ENCODE measurements around the gene TUBB2A. TPM values are rescaled to one million over a fixed set of nuclear protein-coding genes. Genes with fewer than 3 reads are reported as not detected.

Gene TUBB2A
- total RNA-seq, 2 experiments from 2014 or later, result 54.3 to 58.5 TPM

- Mint-ChIP-seq H3K4me3 (no peak overlapping the region), H3K36me3 (ENCODE audit: low read depth) (peaks cover 25% of the 10 kb centered on the region), H3K27me3 (no peaks in the 10 kb centered on the region), H3K4me1 (ENCODE audit: low read depth) (peaks cover 4% of the 10 kb centered on the region), H3K27ac (no peak overlapping the region), H3K9me3 (no peaks in the 10 kb centered on the region)
- no peak for TF ChIP-seq CTCF (IDR thresholded peaks at IDR 0.05)
- Histone ChIP-seq H3K27me3 (ENCODE audit: control insufficient read depth in 1 of 2, insufficient read depth in 2 of 2, low read length in 2 of 2) (no peaks in the 10 kb centered on the region), H3K4me1 (ENCODE audit: insufficient read depth, low read length) (no peaks in the 10 kb centered on the region), H3K9me3 (ENCODE audit: control insufficient read depth in 1 of 2, insufficient read depth in 1 of 2, low read length in 2 of 2) (no peaks in the 10 kb centered on the region), H3K4me3 (ENCODE audit: low read length) (no peak overlapping the region), H3K36me3 (ENCODE audit: insufficient read depth, low read length) (peaks cover 4% of the 10 kb centered on the region), H3K27ac (ENCODE audit: low read depth in 1 of 2, low read length in 2 of 2) (no peak overlapping the region)
- DNase-seq (no peak), ATAC-seq (ENCODE audit: poor library complexity) (no peak)
- intact Hi-C loops (cut with DNase I, micrococcal nuclease), result loop anchor here (1.0 to 2.0 kb wide), 5 partner anchors 33 to 607 kb away; no protein-coding TSS in a partner anchor
- POLR2A ChIA-PET, result interaction anchor here (1.1 kb wide), 1 partner anchor 125 kb away, joined by 4 read pairs; no protein-coding TSS in a partner anchor
- CTCF ChIA-PET, result interaction anchor here (0.6 to 1.9 kb wide), 4 partner anchors 20 to 126 kb away, joined by 3 to 23 read pairs (median 4); partner anchors contain the start of gene TUBB2A
Measured at GRCh38 chr6:3125815-3126214, 31.5 kb downstream of the TUBB2A start.

- DNase-seq, result no peak
- no peaks in the 10 kb centered on the region for H3K27me3 Mint-ChIP-seq
- H3K4me1 Mint-ChIP-seq (ENCODE audit: low read depth), result peaks cover 5% of the 10 kb centered on the region
- Histone ChIP-seq H3K27ac (ENCODE audit: low read depth in 1 of 2, low read length in 2 of 2) (no peak overlapping the region), H3K9me3 (ENCODE audit: control insufficient read depth in 1 of 2, insufficient read depth in 1 of 2, low read length in 2 of 2) (no peaks in the 10 kb centered on the region), H3K4me1 (ENCODE audit: insufficient read depth, low read length) (no peaks in the 10 kb centered on the region), H3K36me3 (ENCODE audit: insufficient read depth, low read length) (peaks cover 4% of the 10 kb centered on the region), H3K4me3 (ENCODE audit: low read length) (no peak overlapping the region), H3K27me3 (ENCODE audit: control insufficient read depth in 1 of 2, insufficient read depth in 2 of 2, low read length in 2 of 2) (no peaks in the 10 kb centered on the region)
- ATAC-seq (ENCODE audit: poor library complexity), result no peak
- H3K36me3 Mint-ChIP-seq (ENCODE audit: low read depth), result peaks cover 17% of the 10 kb centered on the region
- no peak overlapping the region for H3K4me3 Mint-ChIP-seq
- CTCF ChIA-PET, result interaction anchor here (1.0 kb wide), 1 partner anchor 127 kb away, joined by 5 read pairs; no protein-coding TSS in a partner anchor
- TF ChIP-seq CTCF (IDR thresholded peaks at IDR 0.05), result no peak
- POLR2A ChIA-PET, result no interaction called here
- intact Hi-C loops (cut with DNase I, micrococcal nuclease), result loop anchor here in 1 of 2 experiments (5.0 kb wide), 1 partner anchor 132 kb away; no protein-coding TSS in a partner anchor
- H3K9me3 Mint-ChIP-seq, result no peaks in the 10 kb centered on the region
- no peak overlapping the region for H3K27ac Mint-ChIP-seq
Measured at GRCh38 chr6:3124667-3125066, 32.7 kb downstream of the TUBB2A start.

- ATAC-seq (ENCODE audit: poor library complexity) (no peak), DNase-seq (no peak)
- Histone ChIP-seq H3K36me3 (ENCODE audit: insufficient read depth, low read length) (no peaks in the 10 kb centered on the region), H3K9me3 (ENCODE audit: control insufficient read depth in 1 of 2, insufficient read depth in 1 of 2, low read length in 2 of 2) (no peaks in the 10 kb centered on the region), H3K27me3 (ENCODE audit: control insufficient read depth in 1 of 2, insufficient read depth in 2 of 2, low read length in 2 of 2) (no peaks in the 10 kb centered on the region), H3K4me1 (ENCODE audit: insufficient read depth, low read length) (peaks cover 12% of the 10 kb centered on the region), H3K4me3 (ENCODE audit: low read length) (no peak overlapping the region), H3K27ac (ENCODE audit: low read depth in 1 of 2, low read length in 2 of 2) (no peak overlapping the region)
- no peaks in the 10 kb centered on the region for H3K9me3 Mint-ChIP-seq
- no peak overlapping the region for H3K4me3 Mint-ChIP-seq
- peaks cover 17% of the 10 kb centered on the region for H3K4me1 Mint-ChIP-seq (ENCODE audit: low read depth)
- no peak for TF ChIP-seq CTCF (IDR thresholded peaks at IDR 0.05)
- no peak overlapping the region for H3K27ac Mint-ChIP-seq
- no peaks in the 10 kb centered on the region for H3K27me3 Mint-ChIP-seq
- peaks cover 11% of the 10 kb centered on the region for H3K36me3 Mint-ChIP-seq (ENCODE audit: low read depth)
- intact Hi-C loops (cut with DNase I, micrococcal nuclease), result loop anchor here in 1 of 2 experiments (5.0 kb wide), 1 partner anchor 131 kb away; no protein-coding TSS in a partner anchor
- POLR2A ChIA-PET, result no interaction called here
- CTCF ChIA-PET, result no interaction called here
Measured at GRCh38 chr6:3122823-3123182, 34.5 kb downstream of the TUBB2A start.
